KMS-11 (cell line): ENCODE results near the gene SCN4B.

Experiments
- H2AFZ ChIP-seq: fragments of 200-600 bp; sonication (generic); 2 replicates; pipeline ENCODE4 v1.6.1; 2016; ENCODE audit warnings: antibody characterized with exemption, mixed run types, low read depth
- H3K27ac ChIP-seq: fragments of 200-600 bp; sonication (generic); 2 replicates; pipeline ENCODE4 v1.6.1; 2016; ENCODE audit warnings: mild to moderate bottlenecking, mixed run types
- H3K27me3 ChIP-seq: fragments of 200-600 bp; sonication (generic); 2 replicates; pipeline ENCODE4 v1.6.1; 2017; ENCODE audit warnings: mild to moderate bottlenecking, low read depth, mixed run types, moderate library complexity; ENCODE audit not compliant: insufficient read depth
- H3K36me3 ChIP-seq: fragments of 200-600 bp; sonication (generic); 2 replicates; pipeline ENCODE4 v1.6.1; 2017; ENCODE audit warnings: mild to moderate bottlenecking, mixed run types; ENCODE audit not compliant: insufficient read depth
- H3K4me1 ChIP-seq: fragments of 200-600 bp; sonication (generic); 2 replicates; pipeline ENCODE4 v1.6.1; 2016; ENCODE audit warnings: mild to moderate bottlenecking, low read depth, mixed run types; ENCODE audit not compliant: poor library complexity, severe bottlenecking
- H3K4me2 ChIP-seq: fragments of 200-600 bp; sonication (generic); 2 replicates; pipeline ENCODE4 v1.7.0; 2016; ENCODE audit warnings: mild to moderate bottlenecking, mixed run types
- H3K4me3 ChIP-seq: fragments of 200-600 bp; sonication (generic); IDR thresholded peaks from 2 replicates; pipeline ENCODE4 v1.6.1; 2017; ENCODE audit warnings: low read depth, low read length, mixed read lengths; ENCODE audit not compliant: insufficient read depth
- H3K79me2 ChIP-seq: fragments of 200-600 bp; sonication (generic); 2 replicates; pipeline ENCODE4 v1.6.1; 2016; ENCODE audit warnings: low read depth, mixed run types; ENCODE audit not compliant: insufficient read depth
- H3K9ac ChIP-seq: fragments of 200-600 bp; sonication (generic); 2 replicates; pipeline ENCODE4 v1.6.1; 2016; ENCODE audit warnings: mild to moderate bottlenecking, mixed run types
- H4K20me1 ChIP-seq: fragments of 200-600 bp; sonication (generic); 2 replicates; pipeline ENCODE4 v1.6.1; 2016; ENCODE audit warnings: mild to moderate bottlenecking, mixed run types; ENCODE audit not compliant: insufficient read depth
- CTCF ChIP-seq: fragments of 200-600 bp; sonication (generic); conservative IDR thresholded peaks from 2 replicates; pipeline ENCODE4 v1.6.1; 2017; ENCODE audit warnings: low read depth, mild to moderate bottlenecking, antibody characterized with exemption, low read length, moderate library complexity, mixed read lengths

SCN4B gene

GRCh38 chr11:118147502-118147901 lies 5.1 kb downstream of the SCN4B start:
- no peaks in the 10 kb centered on the region for H3K79me2 ChIP-seq
- no peak overlapping the region for H3K4me3 ChIP-seq
- H4K20me1 ChIP-seq = no peaks in the 10 kb centered on the region
- H2AFZ ChIP-seq = no peak overlapping the region
- peaks cover 4% of the 10 kb centered on the region; the same call in 1 of the 2 replicates for H3K27me3 ChIP-seq
- TF ChIP-seq CTCF = no peak
- no peak overlapping the region for H3K27ac ChIP-seq
- no peak overlapping the region for H3K9ac ChIP-seq
- no peak overlapping the region for H3K4me2 ChIP-seq
- H3K4me1 ChIP-seq = no peaks in the 10 kb centered on the region
- H3K36me3 ChIP-seq = no peaks in the 10 kb centered on the region

- no peak for TF ChIP-seq CTCF
- Histone ChIP-seq H3K36me3 (no peaks in the 10 kb centered on the region), H3K27ac (no peak overlapping the region), H3K9ac (no peak overlapping the region), H3K4me2 (no peak overlapping the region), H3K4me1 (no peaks in the 10 kb centered on the region), H3K27me3 (peaks cover 4% of the 10 kb centered on the region; the same call in 1 of the 2 replicates), H4K20me1 (no peaks in the 10 kb centered on the region), H3K79me2 (no peaks in the 10 kb centered on the region), H2AFZ (no peak overlapping the region), H3K4me3 (no peak overlapping the region)
Measured at GRCh38 chr11:118146554-118146953, 6.1 kb downstream of the SCN4B start.

- Histone ChIP-seq H3K4me2 (peak overlapping the region; percentile 25; the same call in 1 of the 2 replicates), H3K36me3 (no peaks in the 10 kb centered on the region), H3K27me3 (peaks cover 4% of the 10 kb centered on the region; the same call in 1 of the 2 replicates), H3K4me1 (no peaks in the 10 kb centered on the region), H3K9ac (no peak overlapping the region), H2AFZ (peak overlapping the region; percentile 59; the same call in 1 of the 2 replicates), H3K4me3 (no peak overlapping the region), H4K20me1 (no peaks in the 10 kb centered on the region), H3K79me2 (no peaks in the 10 kb centered on the region), H3K27ac (no peak overlapping the region)
- peak; percentile 81 for TF ChIP-seq CTCF
Measured at GRCh38 chr11:118145285-118146227, 7.1 kb downstream of the SCN4B start.

- Histone ChIP-seq H2AFZ (no peak overlapping the region), H3K4me3 (no peak overlapping the region), H4K20me1 (no peaks in the 10 kb centered on the region), H3K4me1 (no peaks in the 10 kb centered on the region), H3K27ac (no peak overlapping the region), H3K4me2 (no peak overlapping the region; the same call in 1 of the 2 replicates), H3K27me3 (peaks cover 2% of the 10 kb centered on the region; the same call in 1 of the 2 replicates), H3K36me3 (no peaks in the 10 kb centered on the region), H3K9ac (no peak overlapping the region), H3K79me2 (no peaks in the 10 kb centered on the region)
- TF ChIP-seq CTCF = no peak
Measured at GRCh38 chr11:118144301-118145268, 8.0 kb downstream of the SCN4B start.
